HepG2 (cell line): ENCODE data around the gene ARID3C. TPM values are rescaled to one million over a fixed set of nuclear protein-coding genes. Genes with fewer than 3 reads are reported as not detected.

Experiments
- CAMTA2 ChIP-seq: sonication (generic); formaldehyde crosslinking; IDR thresholded peaks from 2 replicates; pipeline ENCODE4 v1.4.0; 2020; ENCODE audit warnings: mild to moderate bottlenecking, missing genetic modification reagents, borderline replicate concordance
- ELF1 ChIP-seq: sonication (generic); formaldehyde crosslinking; IDR thresholded peaks from 2 replicates; pipeline ENCODE4 v1.4.0; 2020; ENCODE audit warnings: missing genetic modification reagents
- GTF3A ChIP-seq: sonication (generic); formaldehyde crosslinking; conservative IDR thresholded peaks from 2 replicates; pipeline ENCODE4 v1.4.0; 2020; ENCODE audit warnings: mild to moderate bottlenecking, missing genetic modification reagents
- MBD4 ChIP-seq: IDR thresholded peaks from 2 replicates; pipeline ENCODE4 v1.6.1; 2012; ENCODE audit warnings: low read length, inconsistent platforms, borderline replicate concordance
- RBM39 ChIP-seq: fragments of 200-400 bp; formaldehyde crosslinking; IDR thresholded peaks from one replicate; pipeline ENCODE4 v1.6.1; 2018; ENCODE audit warnings: antibody characterized with exemption, mild to moderate bottlenecking, low read depth, low read length; ENCODE audit not compliant: poor library complexity, severe bottlenecking
- SETDB1 ChIP-seq: sonication (generic); formaldehyde crosslinking; IDR thresholded peaks from 2 replicates; pipeline ENCODE4 v1.5.1; 2020; ENCODE audit warnings: missing genetic modification reagents, mild to moderate bottlenecking, borderline replicate concordance
- SP5 ChIP-seq: IDR thresholded peaks from 2 replicates; pipeline ENCODE4 v1.6.1; 2016; ENCODE audit warnings: low read depth, borderline replicate concordance
- TOPORS ChIP-seq: sonication (generic); formaldehyde crosslinking; IDR thresholded peaks from 2 replicates; pipeline ENCODE4 v1.8.0; 2023; ENCODE audit warnings: mild to moderate bottlenecking, missing genetic modification reagents
- U2AF1 ChIP-seq: fragments of 200-400 bp; formaldehyde crosslinking; optimal IDR thresholded peaks from 2 replicates; pipeline ENCODE3; 2017; ENCODE audit warnings: mild to moderate bottlenecking, low read depth, low read length
- ZHX2 ChIP-seq, 2 experiments: sonication (generic) in 1 of 2; formaldehyde crosslinking in 1 of 2; IDR thresholded peaks; 2 replicates each; pipeline versions ENCODE4 v1.6.1 to v1.9.0; 2014 to 2022; ENCODE audit warnings: antibody characterized with exemption in 1 of 2, borderline replicate concordance in 1 of 2, inconsistent platforms in 1 of 2, low read depth in 1 of 2, missing genetic modification reagents in 1 of 2
- ZMYM2 ChIP-seq: sonication (generic); formaldehyde crosslinking; IDR thresholded peaks from 2 replicates; pipeline ENCODE4 v1.8.0; 2022; ENCODE audit warnings: mild to moderate bottlenecking, missing genetic modification reagents
- ZNF572 ChIP-seq: sonication (generic); formaldehyde crosslinking; IDR thresholded peaks from 2 replicates; pipeline ENCODE4 v1.5.1; 2020; ENCODE audit warnings: mild to moderate bottlenecking, missing genetic modification reagents
- ZNF629 ChIP-seq: sonication (generic); formaldehyde crosslinking; conservative IDR thresholded peaks from 2 replicates; pipeline ENCODE4 v1.5.0; 2020; ENCODE audit warnings: missing genetic modification reagents
- ZNF672 ChIP-seq: sonication (generic); formaldehyde crosslinking; IDR thresholded peaks from 2 replicates; pipeline ENCODE4 v1.8.1; 2022; ENCODE audit warnings: missing genetic modification reagents
- ZNF720 ChIP-seq: sonication (generic); formaldehyde crosslinking; IDR thresholded peaks from 2 replicates; pipeline ENCODE4 v1.4.0; 2020; ENCODE audit warnings: missing genetic modification reagents
- ZNF891 ChIP-seq: sonication (generic); formaldehyde crosslinking; IDR thresholded peaks from 2 replicates; pipeline ENCODE4 v1.5.0; 2020; ENCODE audit warnings: mild to moderate bottlenecking, missing genetic modification reagents
- ZSCAN22 ChIP-seq: sonication (generic); formaldehyde crosslinking; IDR thresholded peaks from 2 replicates; pipeline ENCODE4 v1.4.0; 2020; ENCODE audit warnings: mild to moderate bottlenecking, missing genetic modification reagents
- polyA plus RNA-seq, 8 experiments: library from polyadenylated mRNA; depleted of rRNA in 3 of 8; stranded (reverse) in 7 of 8; unstranded in 1 of 8; fragments of >200 nt; fragmentation: Illumina TruSeq in 4 of 8; extraction: Trizol in 4 of 8; gene quantifications; 2 replicates each; pipeline versions ENCODE4 v1.2.1 to v1.2.3, GENCODE V29; 2011 to 2016; ENCODE audit warnings: low read depth in 4 of 8, missing spikeins in 1 of 8, mixed read lengths in 1 of 8; ENCODE audit not compliant: insufficient read depth in 1 of 8
- total RNA-seq, 5 experiments: library from RNA; depleted of rRNA; stranded (reverse); fragments of >200 nt; fragmentation: Illumina TruSeq; extraction: Trizol; gene quantifications; 2 replicates each; pipeline ENCODE4 v1.2.3, GENCODE V29; 2016; ENCODE audit warnings: low read depth in 1 of 5
- TF ChIP-seq, protein P1 (sequence below): sonication (generic); formaldehyde crosslinking; IDR thresholded peaks from 2 replicates; pipeline ENCODE4 v1.5.0; 2020; ENCODE audit warnings: missing genetic modification reagents
- TF ChIP-seq, protein P2 (sequence below): sonication (generic); formaldehyde crosslinking; IDR thresholded peaks from 2 replicates; pipeline ENCODE4 v1.5.0; 2020; ENCODE audit warnings: mild to moderate bottlenecking, missing genetic modification reagents, borderline replicate concordance

Gene ARID3C
- total and polyA plus RNA-seq, 2 of the 13 experiments (the other 11 are each of a cell fraction or from before 2014, with no cell fraction given): not detected

- no peak for TF ChIP-seq ZSCAN22 (CRISPR knock-in tag)
- peak; percentile 60 for TF ChIP-seq SP5 (CRISPR knock-in tag)
- TF ChIP-seq U2AF1: no peak
- TF ChIP-seq GTF3A (CRISPR knock-in tag): no peak
- no peak for TF ChIP-seq RBM39
- no peak for TF ChIP-seq MBD4
- peak; percentile 39; the same call in 1 of the 2 replicates for TF ChIP-seq ZHX2 (IDR thresholded peaks at IDR 0.05; ENCODE audit: low read depth)
- no peak for TF ChIP-seq ZHX2 (CRISPR knock-in tag; IDR thresholded peaks at IDR 0.05; ENCODE audit: borderline replicate concordance)
- TF ChIP-seq ZNF629: 0 out of 2 replicates have a peak, but pooled peaks have one; percentile 9
- TF ChIP-seq, protein P1, sequence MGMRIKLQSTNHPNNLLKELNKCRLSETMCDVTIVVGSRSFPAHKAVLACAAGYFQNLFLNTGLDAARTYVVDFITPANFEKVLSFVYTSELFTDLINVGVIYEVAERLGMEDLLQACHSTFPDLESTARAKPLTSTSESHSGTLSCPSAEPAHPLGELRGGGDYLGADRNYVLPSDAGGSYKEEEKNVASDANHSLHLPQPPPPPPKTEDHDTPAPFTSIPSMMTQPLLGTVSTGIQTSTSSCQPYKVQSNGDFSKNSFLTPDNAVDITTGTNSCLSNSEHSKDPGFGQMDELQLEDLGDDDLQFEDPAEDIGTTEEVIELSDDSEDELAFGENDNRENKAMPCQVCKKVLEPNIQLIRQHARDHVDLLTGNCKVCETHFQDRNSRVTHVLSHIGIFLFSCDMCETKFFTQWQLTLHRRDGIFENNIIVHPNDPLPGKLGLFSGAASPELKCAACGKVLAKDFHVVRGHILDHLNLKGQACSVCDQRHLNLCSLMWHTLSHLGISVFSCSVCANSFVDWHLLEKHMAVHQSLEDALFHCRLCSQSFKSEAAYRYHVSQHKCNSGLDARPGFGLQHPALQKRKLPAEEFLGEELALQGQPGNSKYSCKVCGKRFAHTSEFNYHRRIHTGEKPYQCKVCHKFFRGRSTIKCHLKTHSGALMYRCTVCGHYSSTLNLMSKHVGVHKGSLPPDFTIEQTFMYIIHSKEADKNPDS (CRISPR knock-in tag): no peak; the same call in 1 of the 2 replicates
- peak; percentile 78; the same call in 1 of the 2 replicates for TF ChIP-seq ZNF572 (CRISPR knock-in tag)
- TF ChIP-seq ELF1 (CRISPR knock-in tag): peak; percentile 84
- no peak for TF ChIP-seq ZNF720
- no peak for TF ChIP-seq ZNF672 (CRISPR knock-in tag)
- peak; percentile 62; the same call in 1 of the 2 replicates for TF ChIP-seq CAMTA2 (CRISPR knock-in tag)
- TF ChIP-seq SETDB1 (CRISPR knock-in tag): no peak
- TF ChIP-seq TOPORS (CRISPR knock-in tag): peak; percentile 93; the same call in 1 of the 2 replicates
- TF ChIP-seq ZNF891 (CRISPR knock-in tag): peak; percentile 73
- TF ChIP-seq ZMYM2 (CRISPR knock-in tag): no peak
- TF ChIP-seq, protein P2, sequence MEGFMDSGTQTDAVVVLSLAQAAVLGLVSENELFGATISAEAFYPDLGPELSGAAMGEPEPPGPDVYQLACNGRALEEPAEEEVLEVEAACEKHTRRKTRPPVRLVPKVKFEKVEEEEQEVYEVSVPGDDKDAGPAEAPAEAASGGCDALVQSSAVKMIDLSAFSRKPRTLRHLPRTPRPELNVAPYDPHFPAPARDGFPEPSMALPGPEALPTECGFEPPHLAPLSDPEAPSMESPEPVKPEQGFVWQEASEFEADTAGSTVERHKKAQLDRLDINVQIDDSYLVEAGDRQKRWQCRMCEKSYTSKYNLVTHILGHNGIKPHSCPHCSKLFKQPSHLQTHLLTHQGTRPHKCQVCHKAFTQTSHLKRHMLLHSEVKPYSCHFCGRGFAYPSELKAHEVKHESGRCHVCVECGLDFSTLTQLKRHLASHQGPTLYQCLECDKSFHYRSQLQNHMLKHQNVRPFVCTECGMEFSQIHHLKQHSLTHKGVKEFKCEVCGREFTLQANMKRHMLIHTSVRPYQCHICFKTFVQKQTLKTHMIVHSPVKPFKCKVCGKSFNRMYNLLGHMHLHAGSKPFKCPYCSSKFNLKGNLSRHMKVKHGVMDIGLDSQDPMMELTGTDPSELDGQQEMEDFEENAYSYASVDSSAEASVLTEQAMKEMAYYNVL (CRISPR knock-in tag): 0 out of 2 replicates have a peak, but pooled peaks have one; percentile 60
These were observed 8.7 kb upstream of the ARID3C start, which contains the start of gene SIGMAR1 (continued) for GRCh38 chr9:34637356-34638137.
